ENCODE results near the gene SIRT5. TPM values are rescaled to one million over a fixed set of nuclear protein-coding genes. Genes with fewer than 3 reads are reported as not detected.

Gene SIRT5
- total RNA-seq, 1 experiment from 2014 or later, result 13.8 TPM

- TF ChIP-seq ELF1 (IDR thresholded peaks at IDR 0.05; ENCODE audit: borderline replicate concordance, low read depth) (no peak), EZH2phosphoT487 (IDR thresholded peaks at IDR 0.05; ENCODE audit: borderline replicate concordance) (no peak), EGR1 (IDR thresholded peaks at IDR 0.05; ENCODE audit: low read depth) (no peak), MAX (IDR thresholded peaks at IDR 0.05) (no peak), TCF7L2 (IDR thresholded peaks at IDR 0.05; ENCODE audit: borderline replicate concordance, extremely low read depth, insufficient read depth, insufficient read length) (no peak), CBX3 (IDR thresholded peaks at IDR 0.05; ENCODE audit: low read depth) (no peak), ZFX (IDR thresholded peaks at IDR 0.05) (no peak), POLR2AphosphoS5 (IDR thresholded peaks at IDR 0.05; ENCODE audit: low read depth, low read length) (no peak), SRF (IDR thresholded peaks at IDR 0.05; ENCODE audit: low read depth) (no peak)
Observed at GRCh38 chr6:13604546-13605416, 30.4 kb downstream of the SIRT5 start (continued).

- Histone ChIP-seq H3K9ac (ENCODE audit: low read length) (no peak overlapping the region), H4K20me1 (ENCODE audit: insufficient read depth) (no peaks in the 10 kb centered on the region), H3K9me3 (ENCODE audit: control insufficient read depth in 1 of 2, insufficient read depth in 1 of 2, low read depth in 1 of 2, low read length in 2 of 2) (no peaks in the 10 kb centered on the region), H3K9me2 (ENCODE audit: insufficient read depth) (no peaks in the 10 kb centered on the region), H3K27me3 (ENCODE audit: insufficient read depth, low read length) (no peaks in the 10 kb centered on the region), H3K4me1 (ENCODE audit: control insufficient read depth in 1 of 2, insufficient read depth in 2 of 2, low read length in 2 of 2) (no peaks in the 10 kb centered on the region), H3K79me2 (ENCODE audit: insufficient read depth, low read length) (no peaks in the 10 kb centered on the region), H2AFZ (ENCODE audit: low read depth, low read length, poor library complexity, severe bottlenecking) (no peak overlapping the region), H3K4me3 (replicated peaks in 1 of 2; ENCODE audit: low read depth in 1 of 2, low read length in 2 of 2) (no peak overlapping the region), H3K4me2 (ENCODE audit: low read length) (no peak overlapping the region), H3K36me3 (ENCODE audit: control insufficient read depth in 1 of 2, insufficient read depth in 2 of 2, low read length in 2 of 2) (no peaks in the 10 kb centered on the region), H3K27ac (ENCODE audit: low read depth, low read length) (no peak overlapping the region)
- intact Hi-C loops (cut with micrococcal nuclease), result no loop called here
- ChIA-PET CTCF (no interaction called here), POLR2A (interaction anchor here (1.1 kb wide), 1 partner anchor 9 kb away, joined by 3 read pairs; the partner anchor contains the start of gene NOL7), RAD21 (ENCODE audit: low non-redundant PET in 1 of 2, low total read pairs in 2 of 2, uncharacterized antibody in 2 of 2, unreplicated experiment in 2 of 2) (no interaction called here)
- BruUV-seq (replicated peaks), result no TSS peak
- no peak for DNase-seq (ENCODE audit: low read depth, low spot score)
- ATAC-seq, result no peak
- no peak for TF ChIP-seq EGR1 (IDR thresholded peaks at IDR 0.05; ENCODE audit: low read depth)
- TF ChIP-seq ZBTB33 (IDR thresholded peaks at IDR 0.05; ENCODE audit: extremely low read depth, insufficient replicate concordance, low read length), result no peak
- no peak for TF ChIP-seq SP1 (IDR thresholded peaks at IDR 0.05; ENCODE audit: low read depth)
Observed at GRCh38 chr6:13605634-13606033, 31.2 kb downstream of the SIRT5 start.
